ENCODE results near the gene C2CD4D. TPM values are rescaled to one million over a fixed set of nuclear protein-coding genes. Genes with fewer than 3 reads are reported as not detected.

The C2CD4D gene
- total and polyA plus RNA-seq, 2 of the 13 experiments (the other 11 are each of a cell fraction or from before 2014, with no cell fraction given) = not detected

GRCh38 chr1:151790071-151790939, 49.3 kb downstream of the C2CD4D start, which contains the start of gene TDRKH (continued):
- peak; percentile 56; the same call in 1 of the 2 replicates for TF ChIP-seq HOXA3 (CRISPR knock-in tag; IDR thresholded peaks at IDR 0.05)
- TF ChIP-seq ZNF468 (CRISPR knock-in tag; IDR thresholded peaks at IDR 0.05) = no peak
- TF ChIP-seq SYNCRIP (IDR thresholded peaks at IDR 0.05; ENCODE audit: insufficient read depth, low read depth, low read length) = no peak
- TF ChIP-seq REXO4 (CRISPR knock-in tag; IDR thresholded peaks at IDR 0.05; ENCODE audit: borderline replicate concordance) = no peak
- TF ChIP-seq YEATS4 (CRISPR knock-in tag; IDR thresholded peaks at IDR 0.05; ENCODE audit: borderline replicate concordance) = peak; percentile 69; the same call in 1 of the 2 replicates
- TF ChIP-seq EEA1 (CRISPR knock-in tag; IDR thresholded peaks at IDR 0.05; ENCODE audit: borderline replicate concordance) = peak; percentile 72; the same call in 1 of the 2 replicates
- TF ChIP-seq NCOA1 (CRISPR knock-in tag; IDR thresholded peaks at IDR 0.05) = no peak
- TF ChIP-seq, protein P1, sequence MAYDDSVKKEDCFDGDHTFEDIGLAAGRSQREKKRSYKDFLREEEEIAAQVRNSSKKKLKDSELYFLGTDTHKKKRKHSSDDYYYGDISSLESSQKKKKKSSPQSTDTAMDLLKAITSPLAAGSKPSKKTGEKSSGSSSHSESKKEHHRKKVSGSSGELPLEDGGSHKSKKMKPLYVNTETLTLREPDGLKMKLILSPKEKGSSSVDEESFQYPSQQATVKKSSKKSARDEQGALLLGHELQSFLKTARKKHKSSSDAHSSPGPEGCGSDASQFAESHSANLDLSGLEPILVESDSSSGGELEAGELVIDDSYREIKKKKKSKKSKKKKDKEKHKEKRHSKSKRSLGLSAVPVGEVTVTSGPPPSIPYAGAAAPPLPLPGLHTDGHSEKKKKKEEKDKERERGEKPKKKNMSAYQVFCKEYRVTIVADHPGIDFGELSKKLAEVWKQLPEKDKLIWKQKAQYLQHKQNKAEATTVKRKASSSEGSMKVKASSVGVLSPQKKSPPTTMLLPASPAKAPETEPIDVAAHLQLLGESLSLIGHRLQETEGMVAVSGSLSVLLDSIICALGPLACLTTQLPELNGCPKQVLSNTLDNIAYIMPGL (CRISPR knock-in tag; IDR thresholded peaks at IDR 0.05; ENCODE audit: borderline replicate concordance in 1 of 2, low read depth in 1 of 2) = peak; percentile 55 to 67; a peak in 3 of 4 replicates
- TF ChIP-seq, protein P2, sequence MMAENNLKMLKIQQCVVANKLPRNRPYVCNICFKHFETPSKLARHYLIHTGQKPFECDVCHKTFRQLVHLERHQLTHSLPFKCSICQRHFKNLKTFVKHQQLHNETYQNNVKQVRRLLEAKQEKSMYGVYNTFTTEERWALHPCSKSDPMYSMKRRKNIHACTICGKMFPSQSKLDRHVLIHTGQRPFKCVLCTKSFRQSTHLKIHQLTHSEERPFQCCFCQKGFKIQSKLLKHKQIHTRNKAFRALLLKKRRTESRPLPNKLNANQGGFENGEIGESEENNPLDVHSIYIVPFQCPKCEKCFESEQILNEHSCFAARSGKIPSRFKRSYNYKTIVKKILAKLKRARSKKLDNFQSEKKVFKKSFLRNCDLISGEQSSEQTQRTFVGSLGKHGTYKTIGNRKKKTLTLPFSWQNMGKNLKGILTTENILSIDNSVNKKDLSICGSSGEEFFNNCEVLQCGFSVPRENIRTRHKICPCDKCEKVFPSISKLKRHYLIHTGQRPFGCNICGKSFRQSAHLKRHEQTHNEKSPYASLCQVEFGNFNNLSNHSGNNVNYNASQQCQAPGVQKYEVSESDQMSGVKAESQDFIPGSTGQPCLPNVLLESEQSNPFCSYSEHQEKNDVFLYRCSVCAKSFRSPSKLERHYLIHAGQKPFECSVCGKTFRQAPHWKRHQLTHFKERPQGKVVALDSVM (CRISPR knock-in tag; IDR thresholded peaks at IDR 0.05) = no peak
- TF ChIP-seq ARHGAP35 (CRISPR knock-in tag; IDR thresholded peaks at IDR 0.05; ENCODE audit: borderline replicate concordance) = peak; percentile 88
- no peak; the same call in 1 of the 2 replicates for TF ChIP-seq GATA4 (IDR thresholded peaks at IDR 0.05; ENCODE audit: borderline replicate concordance, low read depth)
- TF ChIP-seq THAP8 (CRISPR knock-in tag; IDR thresholded peaks at IDR 0.05; ENCODE audit: borderline replicate concordance) = peak; percentile 28; the same call in 1 of the 2 replicates
- 0 out of 2 replicates have a peak, but pooled peaks have one; percentile 12 for TF ChIP-seq MIER2 (CRISPR knock-in tag; IDR thresholded peaks at IDR 0.05)
- TF ChIP-seq, protein P3, sequence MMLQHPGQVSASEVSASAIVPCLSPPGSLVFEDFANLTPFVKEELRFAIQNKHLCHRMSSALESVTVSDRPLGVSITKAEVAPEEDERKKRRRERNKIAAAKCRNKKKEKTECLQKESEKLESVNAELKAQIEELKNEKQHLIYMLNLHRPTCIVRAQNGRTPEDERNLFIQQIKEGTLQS (CRISPR knock-in tag; IDR thresholded peaks at IDR 0.05) = peak; percentile 41; the same call in 1 of the 2 replicates
- TF ChIP-seq ZKSCAN8 (CRISPR knock-in tag; IDR thresholded peaks at IDR 0.05; ENCODE audit: borderline replicate concordance) = no peak
- TF ChIP-seq POLR2G (IDR thresholded peaks at IDR 0.05; ENCODE audit: low read depth, low read length) = peak; percentile 66
- TF ChIP-seq U2AF2 (IDR thresholded peaks at IDR 0.05; ENCODE audit: low read depth, low read length) = no peak
- no peak for TF ChIP-seq ARNT (IDR thresholded peaks at IDR 0.05)
- peak; percentile 59; the same call in 1 of the 2 replicates for TF ChIP-seq ZFP37 (CRISPR knock-in tag; IDR thresholded peaks at IDR 0.05; ENCODE audit: borderline replicate concordance)
- peak; percentile 95 for TF ChIP-seq ZNF335 (CRISPR knock-in tag; IDR thresholded peaks at IDR 0.05)
- TF ChIP-seq ZNF484 (CRISPR knock-in tag; IDR thresholded peaks at IDR 0.05; ENCODE audit: borderline replicate concordance, low read depth) = no peak
- TF ChIP-seq ZNF615 (CRISPR knock-in tag; IDR thresholded peaks at IDR 0.05; ENCODE audit: borderline replicate concordance) = no peak
- TF ChIP-seq ZNF251 (CRISPR knock-in tag; IDR thresholded peaks at IDR 0.05) = no peak
- peak; percentile 59 for TF ChIP-seq ZNF232 (CRISPR knock-in tag; IDR thresholded peaks at IDR 0.05; ENCODE audit: borderline replicate concordance)
- 0 out of 2 replicates have a peak, but pooled peaks have one; percentile 33 for TF ChIP-seq ZNF44 (CRISPR knock-in tag; IDR thresholded peaks at IDR 0.05)

All from HepG2 (cell line).